ENCODE results near the gene ADAM19.

DNA sequence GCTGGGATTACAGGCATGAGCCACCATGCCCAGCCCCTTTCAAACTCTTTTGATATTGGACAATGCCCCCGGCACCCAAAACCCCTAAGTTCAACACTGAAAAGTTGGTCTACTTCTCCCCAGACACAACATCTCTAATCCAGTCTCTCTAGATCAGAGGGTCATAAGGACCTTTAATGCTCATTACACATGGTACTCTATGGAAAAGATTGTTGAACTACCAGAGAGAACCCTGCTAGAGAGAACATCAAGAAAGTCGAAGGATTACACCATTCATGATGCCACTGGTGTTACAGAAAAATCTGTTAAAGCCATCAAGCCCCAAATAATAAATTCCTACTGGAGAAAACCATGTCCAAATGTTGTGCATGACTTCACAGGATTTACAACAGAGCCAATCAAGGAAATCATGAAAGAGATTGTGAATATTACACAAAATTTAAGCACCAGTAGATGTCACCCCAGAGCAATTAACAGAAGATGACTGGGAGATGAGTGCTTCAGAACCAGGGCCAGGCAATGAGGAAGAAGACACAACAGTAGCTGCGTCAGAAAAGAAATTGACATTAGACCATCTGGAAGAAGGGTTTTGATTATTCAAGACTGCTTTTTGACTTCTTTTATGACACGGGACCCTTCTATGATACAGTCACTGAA, 143.9 kb downstream of the ADAM19 start:
- TF ChIP-seq, protein P1, sequence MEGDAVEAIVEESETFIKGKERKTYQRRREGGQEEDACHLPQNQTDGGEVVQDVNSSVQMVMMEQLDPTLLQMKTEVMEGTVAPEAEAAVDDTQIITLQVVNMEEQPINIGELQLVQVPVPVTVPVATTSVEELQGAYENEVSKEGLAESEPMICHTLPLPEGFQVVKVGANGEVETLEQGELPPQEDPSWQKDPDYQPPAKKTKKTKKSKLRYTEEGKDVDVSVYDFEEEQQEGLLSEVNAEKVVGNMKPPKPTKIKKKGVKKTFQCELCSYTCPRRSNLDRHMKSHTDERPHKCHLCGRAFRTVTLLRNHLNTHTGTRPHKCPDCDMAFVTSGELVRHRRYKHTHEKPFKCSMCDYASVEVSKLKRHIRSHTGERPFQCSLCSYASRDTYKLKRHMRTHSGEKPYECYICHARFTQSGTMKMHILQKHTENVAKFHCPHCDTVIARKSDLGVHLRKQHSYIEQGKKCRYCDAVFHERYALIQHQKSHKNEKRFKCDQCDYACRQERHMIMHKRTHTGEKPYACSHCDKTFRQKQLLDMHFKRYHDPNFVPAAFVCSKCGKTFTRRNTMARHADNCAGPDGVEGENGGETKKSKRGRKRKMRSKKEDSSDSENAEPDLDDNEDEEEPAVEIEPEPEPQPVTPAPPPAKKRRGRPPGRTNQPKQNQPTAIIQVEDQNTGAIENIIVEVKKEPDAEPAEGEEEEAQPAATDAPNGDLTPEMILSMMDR (IDR thresholded peaks at IDR 0.05) = peak; percentile 52 to 69 (median 61)
- TF ChIP-seq POLR2A (IDR thresholded peaks at IDR 0.05) = no peak

Data from uterus (tissue), 2 donors.